HL-60 (cell line): Measurements from ENCODE around the gene CHAC2.

Experiments used
- TF ChIP-seq, protein P1 (sequence below): IDR thresholded peaks from 2 replicates; pipeline ENCODE4 v1.6.1; 2012; ENCODE audit warnings: low read depth; ENCODE audit not compliant: insufficient replicate concordance
- TF ChIP-seq, protein P2 (sequence below): IDR thresholded peaks from one replicate; pipeline ENCODE4 v1.5.1; 2011; ENCODE audit warnings: low read length, control low read depth, inconsistent platforms; ENCODE audit not compliant: insufficient read depth

DNA sequence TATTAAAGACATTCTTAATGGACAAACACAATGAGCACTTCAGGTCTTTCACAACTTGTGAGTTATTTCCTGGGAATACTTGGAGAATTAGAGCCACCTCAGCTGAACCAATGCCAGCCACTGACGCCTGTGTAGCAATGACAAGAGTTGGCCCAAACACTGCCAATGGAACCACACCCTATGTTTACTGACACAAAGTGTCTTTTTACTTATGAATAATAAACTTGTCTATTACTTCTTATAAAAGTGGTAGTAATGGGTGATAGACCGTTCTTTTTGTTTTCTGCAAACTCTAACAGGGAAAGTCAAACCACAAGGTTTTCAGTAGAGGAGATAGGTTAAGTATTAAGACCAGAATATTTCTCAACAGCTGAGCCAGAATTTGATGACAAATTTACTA, 12.5 kb upstream of the CHAC2 start:
- TF ChIP-seq, protein P1, sequence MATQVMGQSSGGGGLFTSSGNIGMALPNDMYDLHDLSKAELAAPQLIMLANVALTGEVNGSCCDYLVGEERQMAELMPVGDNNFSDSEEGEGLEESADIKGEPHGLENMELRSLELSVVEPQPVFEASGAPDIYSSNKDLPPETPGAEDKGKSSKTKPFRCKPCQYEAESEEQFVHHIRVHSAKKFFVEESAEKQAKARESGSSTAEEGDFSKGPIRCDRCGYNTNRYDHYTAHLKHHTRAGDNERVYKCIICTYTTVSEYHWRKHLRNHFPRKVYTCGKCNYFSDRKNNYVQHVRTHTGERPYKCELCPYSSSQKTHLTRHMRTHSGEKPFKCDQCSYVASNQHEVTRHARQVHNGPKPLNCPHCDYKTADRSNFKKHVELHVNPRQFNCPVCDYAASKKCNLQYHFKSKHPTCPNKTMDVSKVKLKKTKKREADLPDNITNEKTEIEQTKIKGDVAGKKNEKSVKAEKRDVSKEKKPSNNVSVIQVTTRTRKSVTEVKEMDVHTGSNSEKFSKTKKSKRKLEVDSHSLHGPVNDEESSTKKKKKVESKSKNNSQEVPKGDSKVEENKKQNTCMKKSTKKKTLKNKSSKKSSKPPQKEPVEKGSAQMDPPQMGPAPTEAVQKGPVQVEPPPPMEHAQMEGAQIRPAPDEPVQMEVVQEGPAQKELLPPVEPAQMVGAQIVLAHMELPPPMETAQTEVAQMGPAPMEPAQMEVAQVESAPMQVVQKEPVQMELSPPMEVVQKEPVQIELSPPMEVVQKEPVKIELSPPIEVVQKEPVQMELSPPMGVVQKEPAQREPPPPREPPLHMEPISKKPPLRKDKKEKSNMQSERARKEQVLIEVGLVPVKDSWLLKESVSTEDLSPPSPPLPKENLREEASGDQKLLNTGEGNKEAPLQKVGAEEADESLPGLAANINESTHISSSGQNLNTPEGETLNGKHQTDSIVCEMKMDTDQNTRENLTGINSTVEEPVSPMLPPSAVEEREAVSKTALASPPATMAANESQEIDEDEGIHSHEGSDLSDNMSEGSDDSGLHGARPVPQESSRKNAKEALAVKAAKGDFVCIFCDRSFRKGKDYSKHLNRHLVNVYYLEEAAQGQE = no peak
- TF ChIP-seq, protein P2, sequence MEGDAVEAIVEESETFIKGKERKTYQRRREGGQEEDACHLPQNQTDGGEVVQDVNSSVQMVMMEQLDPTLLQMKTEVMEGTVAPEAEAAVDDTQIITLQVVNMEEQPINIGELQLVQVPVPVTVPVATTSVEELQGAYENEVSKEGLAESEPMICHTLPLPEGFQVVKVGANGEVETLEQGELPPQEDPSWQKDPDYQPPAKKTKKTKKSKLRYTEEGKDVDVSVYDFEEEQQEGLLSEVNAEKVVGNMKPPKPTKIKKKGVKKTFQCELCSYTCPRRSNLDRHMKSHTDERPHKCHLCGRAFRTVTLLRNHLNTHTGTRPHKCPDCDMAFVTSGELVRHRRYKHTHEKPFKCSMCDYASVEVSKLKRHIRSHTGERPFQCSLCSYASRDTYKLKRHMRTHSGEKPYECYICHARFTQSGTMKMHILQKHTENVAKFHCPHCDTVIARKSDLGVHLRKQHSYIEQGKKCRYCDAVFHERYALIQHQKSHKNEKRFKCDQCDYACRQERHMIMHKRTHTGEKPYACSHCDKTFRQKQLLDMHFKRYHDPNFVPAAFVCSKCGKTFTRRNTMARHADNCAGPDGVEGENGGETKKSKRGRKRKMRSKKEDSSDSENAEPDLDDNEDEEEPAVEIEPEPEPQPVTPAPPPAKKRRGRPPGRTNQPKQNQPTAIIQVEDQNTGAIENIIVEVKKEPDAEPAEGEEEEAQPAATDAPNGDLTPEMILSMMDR = no peak
